H1 (cell line): ENCODE measurements around the gene ATF3. TPM values are rescaled to one million over a fixed set of nuclear protein-coding genes. Genes with fewer than 3 reads are reported as not detected.

Source experiments
- BRCA1 ChIP-seq: IDR thresholded peaks from 2 replicates; pipeline ENCODE4 v1.6.1; 2012; ENCODE audit warnings: low read depth, low read length, improper control_type of control experiment
- CHD2 ChIP-seq: IDR thresholded peaks from 2 replicates; pipeline ENCODE4 v1.6.1; 2012; ENCODE audit warnings: low read length, improper control_type of control experiment
- EP300 ChIP-seq, 2 experiments: IDR thresholded peaks; 1 replicate in 1 of 2; 2 replicates in 1 of 2; pipeline ENCODE4 v1.6.1; 2011 to 2012; ENCODE audit warnings: low read depth in 2 of 2, low read length in 2 of 2, mild to moderate bottlenecking in 2 of 2, borderline replicate concordance in 1 of 2, inconsistent platforms in 1 of 2, moderate library complexity in 1 of 2
- GABPA ChIP-seq: IDR thresholded peaks from 2 replicates; pipeline ENCODE4 v1.6.1; 2011; ENCODE audit warnings: mild to moderate bottlenecking, low read length, moderate library complexity, borderline replicate concordance; ENCODE audit not compliant: insufficient read depth
- TBP ChIP-seq: IDR thresholded peaks from 2 replicates; pipeline ENCODE4 v1.6.1; 2011; ENCODE audit warnings: low read depth, low read length, improper control_type of control experiment
- ZNF274 ChIP-seq: IDR thresholded peaks from 2 replicates; pipeline ENCODE4 v1.7.0; 2012; ENCODE audit warnings: low read length, borderline replicate concordance; ENCODE audit errors: extremely low read depth
- polyA plus RNA-seq, 7 experiments: library from polyadenylated mRNA; depleted of rRNA in 3 of 7; stranded (reverse) in 5 of 7; unstranded in 2 of 7; fragments of >200 nt in 5 of 7; fragments of 200-250 nt in 2 of 7; gene quantifications; 1 replicate in 5 of 7; 2 replicates in 1 of 7; 4 replicates in 1 of 7; pipeline versions ENCODE4 v1.2.1 to v1.2.3, GENCODE V29; 2011 to 2013; ENCODE audit warnings: missing spikeins in 2 of 7, mixed read lengths in 2 of 7
- total RNA-seq: library from RNA; stranded (reverse); fragmentation: NEBNext Ultra II Directional; extraction: Animal tissue kit (Norgen Biotek cat#: 25700); gene quantifications from 2 replicates; pipeline ENCODE4 v1.2.1, GENCODE V29; 2021

The ATF3 gene
- total and polyA plus RNA-seq, 2 of the 8 experiments (the other 6 are each of a cell fraction or from before 2014, with no cell fraction given): 12.2 to 27.7 TPM

DNA sequence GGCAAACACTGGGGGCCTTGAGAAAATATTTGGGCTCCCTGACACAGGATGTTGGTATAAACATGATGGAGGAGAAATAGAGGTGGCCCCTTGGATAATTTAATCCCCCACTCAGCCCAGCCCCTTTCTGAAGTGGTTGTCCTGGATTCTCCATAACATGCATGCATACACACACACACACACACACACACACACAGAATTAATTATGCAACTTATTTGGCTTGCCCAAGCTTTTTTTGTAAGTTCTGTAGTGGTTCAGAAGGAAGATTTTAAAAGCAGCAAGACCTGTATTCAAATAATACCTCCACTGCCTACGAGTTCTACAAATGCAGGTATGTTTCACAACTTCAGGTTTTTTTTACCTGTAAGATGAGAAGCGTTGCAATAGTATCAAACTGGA lies 15.0 kb downstream of the ATF3 start (continued):
- no peak for TF ChIP-seq GABPA
- no peak for TF ChIP-seq CHD2
- TF ChIP-seq EP300 (IDR thresholded peaks at IDR 0.05; ENCODE audit: borderline replicate concordance in 1 of 2, low read depth in 2 of 2, low read length in 2 of 2): no peak
- TF ChIP-seq ZNF274: no peak
- no peak for TF ChIP-seq BRCA1
- TF ChIP-seq TBP: no peak
